OCI-LY7 (cell line): Measurements from ENCODE around the gene ARPC3.

Source experiments
- CTCF ChIP-seq: fragments of 200-600 bp; sonication (generic); conservative IDR thresholded peaks from 2 replicates; pipeline ENCODE4 v1.5.1; 2014; ENCODE audit warnings: mild to moderate bottlenecking, antibody characterized with exemption, low read length, moderate library complexity, mixed read lengths
- EZH2phosphoT487 ChIP-seq: fragments of 200-600 bp; sonication (generic); IDR thresholded peaks from 2 replicates; pipeline ENCODE4 v1.6.1; 2018; ENCODE audit warnings: low read depth, borderline replicate concordance, mild to moderate bottlenecking, mixed run types, antibody characterized with exemption, low read length, moderate library complexity, mixed read lengths

- TF ChIP-seq CTCF (no peak), EZH2phosphoT487 (no peak)
Measured at GRCh38 chr12:110451263-110451662, 1.1 kb upstream of the ARPC3 start.
